ENCODE data around the gene ATP6V0D1.

Gene ATP6V0D1

GRCh38 chr16:67445441-67445912 is 35.5 kb downstream of the ATP6V0D1 start:
- no peak for DNase-seq (ENCODE audit: low read depth in 3 of 3)

GRCh38 chr16:67445126-67445426 is 35.9 kb downstream of the ATP6V0D1 start:
- no peak for DNase-seq (ENCODE audit: low read depth in 3 of 3)

- no peak for DNase-seq (ENCODE audit: low read depth in 3 of 3)
Observed at GRCh38 chr16:67444259-67445125, 36.5 kb downstream of the ATP6V0D1 start.

GRCh38 chr16:67443265-67443664 is 37.7 kb downstream of the ATP6V0D1 start:
- no peak for DNase-seq (ENCODE audit: low read depth in 3 of 3)

GRCh38 chr16:67442581-67443255 is 38.2 kb downstream of the ATP6V0D1 start:
- DNase-seq (ENCODE audit: low read depth in 3 of 3) = no peak

- no peak for DNase-seq (ENCODE audit: low read depth in 3 of 3)
Observed at GRCh38 chr16:67441907-67442306, 39.0 kb downstream of the ATP6V0D1 start.

- no peak for DNase-seq (ENCODE audit: low read depth in 3 of 3)
Observed at GRCh38 chr16:67441271-67441753, 39.6 kb downstream of the ATP6V0D1 start.

- DNase-seq (ENCODE audit: low read depth in 3 of 3) = no peak
Observed at GRCh38 chr16:67438824-67439393, 42.0 kb downstream of the ATP6V0D1 start.

GRCh38 chr16:67438098-67438791 is 42.7 kb downstream of the ATP6V0D1 start:
- no peak for DNase-seq (ENCODE audit: low read depth in 3 of 3)

GRCh38 chr16:67437513-67437912 is 43.4 kb downstream of the ATP6V0D1 start:
- DNase-seq (ENCODE audit: low read depth in 3 of 3) = no peak

GRCh38 chr16:67436640-67437193 is 44.2 kb downstream of the ATP6V0D1 start:
- no peak for DNase-seq (ENCODE audit: low read depth in 3 of 3)

- DNase-seq (ENCODE audit: low read depth in 3 of 3) = no peak
Observed at GRCh38 chr16:67435758-67436164, 45.2 kb downstream of the ATP6V0D1 start.

- DNase-seq (ENCODE audit: low read depth in 3 of 3) = no peak
Observed at GRCh38 chr16:67433131-67433719, 47.7 kb downstream of the ATP6V0D1 start.

GRCh38 chr16:67432506-67432890 is 48.5 kb downstream of the ATP6V0D1 start:
- no peak for DNase-seq (ENCODE audit: low read depth in 3 of 3)

GRCh38 chr16:67431775-67432505 is 49.0 kb downstream of the ATP6V0D1 start:
- no peak for DNase-seq (ENCODE audit: low read depth in 3 of 3)

- peak in 2 of 3 experiments; percentile 16 to 26 for DNase-seq (ENCODE audit: low read depth in 3 of 3)
Observed at GRCh38 chr16:67430977-67431774, 49.8 kb downstream of the ATP6V0D1 start, which contains the start of gene HSD11B2. Gene HSD11B2, plus strand, starts transcription at chr16:67431121. Its CDS starts 128 bp downstream, at chr16:67431249.

- DNase-seq (ENCODE audit: low read depth in 3 of 3) = peak in 2 of 3 experiments; percentile 26 to 33
Observed at GRCh38 chr16:67430504-67430976, 50.4 kb downstream of the ATP6V0D1 start.

- DNase-seq (ENCODE audit: low read depth in 3 of 3) = no peak
Observed at GRCh38 chr16:67429799-67430503, 51.0 kb downstream of the ATP6V0D1 start.
